Measurements from ENCODE around the gene ARNT2. TPM values are rescaled to one million over a fixed set of nuclear protein-coding genes. Genes with fewer than 3 reads are reported as not detected.

ARNT2 gene
- total RNA-seq, 2 experiments from 2014 or later = not detected

DNA sequence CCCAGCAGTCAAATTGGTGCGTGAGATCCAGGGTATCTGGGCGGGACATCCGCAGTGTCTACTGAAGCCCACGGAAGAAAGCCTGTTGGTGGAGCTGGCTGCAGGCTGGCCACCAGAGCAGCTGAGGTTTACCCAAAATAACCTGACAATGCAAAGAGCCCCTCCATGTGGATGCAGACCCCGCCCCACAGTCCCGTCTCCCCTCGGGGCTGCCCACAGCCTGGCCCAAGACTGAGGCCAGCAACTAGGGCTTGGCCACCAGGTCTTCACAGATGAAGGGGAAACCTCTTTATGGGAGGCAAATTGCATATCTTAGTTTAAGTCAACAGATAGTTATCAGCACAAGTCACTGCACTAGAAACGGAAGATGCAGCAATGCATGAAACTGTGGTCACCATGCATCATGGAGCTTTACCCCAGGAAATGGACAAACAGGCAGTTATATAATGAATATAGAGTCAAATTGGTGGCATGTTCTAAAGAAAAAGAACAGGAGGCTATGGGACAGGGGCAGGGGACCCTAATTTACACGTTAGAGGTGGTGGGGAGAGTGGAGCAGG lies 86.3 kb downstream of the ARNT2 start:
- Histone ChIP-seq H2AFZ (ENCODE audit: low read length) (no peak overlapping the region), H3K4me1 (ENCODE audit: insufficient read depth, low read length, poor library complexity, severe bottlenecking) (no peaks in the 10 kb centered on the region), H3K4me3 (ENCODE audit: low read depth, low read length, poor library complexity, severe bottlenecking) (no peak overlapping the region), H4K20me1 (ENCODE audit: insufficient read depth, low read length) (no peaks in the 10 kb centered on the region), H3K9me2 (ENCODE audit: insufficient read depth, low read length) (no peaks in the 10 kb centered on the region), H3K27ac (ENCODE audit: low read depth, low read length, poor library complexity, severe bottlenecking) (no peak overlapping the region), H3K79me2 (ENCODE audit: insufficient read depth, low read depth, low read length) (no peaks in the 10 kb centered on the region), H3K36me3 (ENCODE audit: insufficient read depth, low read length) (no peaks in the 10 kb centered on the region), H3K9me3 (ENCODE audit: low read length) (no peaks in the 10 kb centered on the region), H3K4me2 (ENCODE audit: low read length) (no peak overlapping the region)
- DNase-seq (ENCODE audit: low spot score) = no peak
- no TSS peak for BruUV-seq (replicated peaks)
- intact Hi-C loops (cut with micrococcal nuclease; ENCODE audit: unreplicated experiment) = no loop called here
- ChIA-PET POLR2A (no interaction called here), CTCF (ENCODE audit: unreplicated experiment) (no interaction called here)
- TF ChIP-seq EZH2phosphoT487 (IDR thresholded peaks at IDR 0.05; ENCODE audit: borderline replicate concordance, low read depth, low read length) = no peak
- TF ChIP-seq, protein P1, sequence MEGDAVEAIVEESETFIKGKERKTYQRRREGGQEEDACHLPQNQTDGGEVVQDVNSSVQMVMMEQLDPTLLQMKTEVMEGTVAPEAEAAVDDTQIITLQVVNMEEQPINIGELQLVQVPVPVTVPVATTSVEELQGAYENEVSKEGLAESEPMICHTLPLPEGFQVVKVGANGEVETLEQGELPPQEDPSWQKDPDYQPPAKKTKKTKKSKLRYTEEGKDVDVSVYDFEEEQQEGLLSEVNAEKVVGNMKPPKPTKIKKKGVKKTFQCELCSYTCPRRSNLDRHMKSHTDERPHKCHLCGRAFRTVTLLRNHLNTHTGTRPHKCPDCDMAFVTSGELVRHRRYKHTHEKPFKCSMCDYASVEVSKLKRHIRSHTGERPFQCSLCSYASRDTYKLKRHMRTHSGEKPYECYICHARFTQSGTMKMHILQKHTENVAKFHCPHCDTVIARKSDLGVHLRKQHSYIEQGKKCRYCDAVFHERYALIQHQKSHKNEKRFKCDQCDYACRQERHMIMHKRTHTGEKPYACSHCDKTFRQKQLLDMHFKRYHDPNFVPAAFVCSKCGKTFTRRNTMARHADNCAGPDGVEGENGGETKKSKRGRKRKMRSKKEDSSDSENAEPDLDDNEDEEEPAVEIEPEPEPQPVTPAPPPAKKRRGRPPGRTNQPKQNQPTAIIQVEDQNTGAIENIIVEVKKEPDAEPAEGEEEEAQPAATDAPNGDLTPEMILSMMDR (conservative IDR thresholded peaks at IDR 0.05; ENCODE audit: low read length) = no peak

DNA sequence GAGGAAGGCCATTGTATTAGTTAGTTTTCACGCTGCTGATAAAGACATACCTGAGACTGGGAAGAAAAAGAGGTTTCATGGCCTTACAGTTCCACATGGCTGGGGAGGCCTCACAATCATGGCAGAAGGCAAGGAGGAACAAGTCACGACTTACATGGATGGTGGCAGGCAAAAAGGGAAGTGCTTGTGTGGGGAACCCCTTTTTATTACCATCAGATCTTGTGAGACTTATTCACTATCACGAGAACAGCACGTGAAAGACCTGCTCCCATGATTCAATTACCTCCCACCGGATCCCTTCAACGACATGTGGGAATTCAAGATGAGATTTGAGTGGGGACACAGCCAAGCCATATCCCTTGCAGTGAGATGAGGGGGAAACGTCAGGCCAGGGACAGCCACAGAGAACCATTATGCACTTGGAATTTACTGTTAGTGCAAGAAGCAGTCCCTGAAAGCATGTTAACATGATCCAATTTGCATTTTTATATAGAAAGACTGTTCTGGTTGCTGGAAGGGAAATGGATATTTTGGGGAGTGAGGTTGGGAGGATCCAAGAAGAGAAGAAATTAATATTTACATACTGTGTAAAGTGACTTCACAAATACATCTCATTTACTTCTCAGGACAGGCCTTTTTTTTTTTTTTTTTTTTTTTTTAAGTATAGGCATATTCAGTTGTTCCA lies 87.1 kb downstream of the ARNT2 start:
- Histone ChIP-seq H3K4me2 (ENCODE audit: low read length) (no peak overlapping the region), H3K27ac (ENCODE audit: low read depth, low read length, poor library complexity, severe bottlenecking) (no peak overlapping the region), H3K9me3 (ENCODE audit: low read length) (no peaks in the 10 kb centered on the region), H3K4me3 (ENCODE audit: low read depth, low read length, poor library complexity, severe bottlenecking) (no peak overlapping the region), H3K79me2 (ENCODE audit: insufficient read depth, low read depth, low read length) (no peaks in the 10 kb centered on the region), H4K20me1 (ENCODE audit: insufficient read depth, low read length) (no peaks in the 10 kb centered on the region), H3K36me3 (ENCODE audit: insufficient read depth, low read length) (no peaks in the 10 kb centered on the region), H2AFZ (ENCODE audit: low read length) (no peak overlapping the region), H3K4me1 (ENCODE audit: insufficient read depth, low read length, poor library complexity, severe bottlenecking) (no peaks in the 10 kb centered on the region), H3K9me2 (ENCODE audit: insufficient read depth, low read length) (no peaks in the 10 kb centered on the region)
- no peak for DNase-seq (ENCODE audit: low spot score)
- BruUV-seq (replicated peaks) = no TSS peak
- TF ChIP-seq EZH2phosphoT487 (IDR thresholded peaks at IDR 0.05; ENCODE audit: borderline replicate concordance, low read depth, low read length) = no peak
- TF ChIP-seq, protein P1 (conservative IDR thresholded peaks at IDR 0.05; ENCODE audit: low read length) = no peak
- CTCF ChIA-PET (ENCODE audit: unreplicated experiment) = no interaction called here
- intact Hi-C loops (cut with micrococcal nuclease; ENCODE audit: unreplicated experiment) = no loop called here
- POLR2A ChIA-PET = no interaction called here

DNA sequence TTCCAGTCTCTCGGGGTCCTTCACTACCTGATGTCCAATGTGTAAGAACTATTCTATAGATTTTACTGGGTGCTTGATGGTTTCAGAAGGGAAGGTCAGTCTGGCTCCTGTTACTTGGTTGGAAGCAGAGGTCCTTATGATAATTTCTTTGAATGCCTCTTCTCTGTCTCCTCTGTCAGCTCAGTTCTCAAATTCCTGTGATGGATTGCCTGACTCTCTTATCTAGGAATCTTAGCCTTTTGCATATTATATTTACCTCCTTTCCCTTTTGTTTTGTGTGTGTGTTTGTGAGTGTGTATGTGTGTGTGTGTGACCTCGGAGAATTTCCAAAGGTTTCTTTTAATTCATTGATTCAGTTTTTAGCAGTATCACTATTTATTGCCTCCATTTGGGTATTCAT lies 88.2 kb downstream of the ARNT2 start:
- H3K4me1 ChIP-seq (ENCODE audit: insufficient read depth, low read length, poor library complexity, severe bottlenecking) = no peaks in the 10 kb centered on the region
- no peaks in the 10 kb centered on the region for H3K9me2 ChIP-seq (ENCODE audit: insufficient read depth, low read length)
- BruUV-seq (replicated peaks) = no TSS peak
- H3K36me3 ChIP-seq (ENCODE audit: insufficient read depth, low read length) = no peaks in the 10 kb centered on the region
- no peak overlapping the region for H3K27ac ChIP-seq (ENCODE audit: low read depth, low read length, poor library complexity, severe bottlenecking)
- H3K4me2 ChIP-seq (ENCODE audit: low read length) = no peak overlapping the region
- POLR2A ChIA-PET = no interaction called here
- no peaks in the 10 kb centered on the region for H3K79me2 ChIP-seq (ENCODE audit: insufficient read depth, low read depth, low read length)
- CTCF ChIA-PET (ENCODE audit: unreplicated experiment) = no interaction called here
- no peak overlapping the region for H2AFZ ChIP-seq (ENCODE audit: low read length)
- no peak for DNase-seq (ENCODE audit: low spot score)
- no peaks in the 10 kb centered on the region for H4K20me1 ChIP-seq (ENCODE audit: insufficient read depth, low read length)
- TF ChIP-seq, protein P1 (conservative IDR thresholded peaks at IDR 0.05; ENCODE audit: low read length) = no peak
- no peak for TF ChIP-seq EZH2phosphoT487 (IDR thresholded peaks at IDR 0.05; ENCODE audit: borderline replicate concordance, low read depth, low read length)
- intact Hi-C loops (cut with micrococcal nuclease; ENCODE audit: unreplicated experiment) = no loop called here
- no peaks in the 10 kb centered on the region for H3K9me3 ChIP-seq (ENCODE audit: low read length)
- H3K4me3 ChIP-seq (ENCODE audit: low read depth, low read length, poor library complexity, severe bottlenecking) = no peak overlapping the region

Data from OCI-LY7 (cell line).